Panc1 (cell line): ENCODE measurements around the gene GDI2. TPM values are rescaled to one million over a fixed set of nuclear protein-coding genes. Genes with fewer than 3 reads are reported as not detected.

Experiments used
- ATAC-seq: fragments of 200-7000 bp; cut with Tn5 transposase; 2 replicates; pipeline ENCODE4 v1.9.1; 2020; ENCODE audit warnings: mild to moderate bottlenecking, moderate library complexity
- BruUV-seq: library from RNA; stranded (reverse); fragments of 400-500 nt; replicated peaks from 2 replicates; lab custom pipeline; 2021; lab: Mats Ljungman, UMichigan
- CTCF ChIA-PET: fragments of 300-600 bp; sonication (Branson Sonifier 250); formaldehyde crosslinking; loops from one replicate; lab custom pipeline; 2022; ENCODE audit warnings: antibody characterized with exemption; lab: Charles Lee
- POLR2A ChIA-PET: fragments of 300-600 bp; sonication (Branson Sonifier 250); formaldehyde crosslinking; loops from one replicate; lab custom pipeline; 2022; ENCODE audit warnings: antibody characterized with exemption; lab: Charles Lee
- DNase-seq: peaks from one replicate; pipeline ENCODE4 v3.0.0-alpha.2; 2010; ENCODE audit warnings: low read depth, low spot score
- H3K27ac ChIP-seq: 2 replicates; pipeline ENCODE4 v1.5.1; 2011; ENCODE audit warnings: mild to moderate bottlenecking, low read length, inconsistent platforms
- H3K27me3 ChIP-seq: fragments of 200-500 bp; sonication (Bioruptor generic); 2 replicates; pipeline ENCODE4 v1.6.0; 2014; ENCODE audit warnings: low read length, inconsistent platforms; ENCODE audit not compliant: control insufficient read depth, insufficient read depth
- H3K36me3 ChIP-seq: fragments of 200-500 bp; sonication (Bioruptor generic); 2 replicates; pipeline ENCODE4 v1.5.1; 2014; ENCODE audit warnings: inconsistent platforms, mild to moderate bottlenecking, low read length, moderate library complexity; ENCODE audit not compliant: control insufficient read depth, insufficient read depth
- H3K4me1 ChIP-seq: 2 replicates; pipeline ENCODE4 v1.5.1; 2011; ENCODE audit warnings: inconsistent platforms, mild to moderate bottlenecking, low read length, moderate library complexity; ENCODE audit not compliant: control insufficient read depth, insufficient read depth
- H3K4me3 ChIP-seq, 2 experiments: 2 replicates each; pipeline ENCODE4 v1.5.1; 2011 to 2012; ENCODE audit warnings: low read depth in 2 of 2, low read length in 2 of 2, mild to moderate bottlenecking in 2 of 2, inconsistent platforms in 1 of 2, moderate library complexity in 1 of 2
- H3K9me3 ChIP-seq: fragments of 200-500 bp; sonication (Bioruptor generic); 2 replicates; pipeline ENCODE4 v1.5.1; 2014; ENCODE audit warnings: low read depth, mild to moderate bottlenecking, inconsistent platforms, low read length, moderate library complexity; ENCODE audit not compliant: control insufficient read depth, insufficient read depth
- CTCF ChIP-seq: fragments of 450-650 bp; IDR thresholded peaks from 2 replicates; pipeline ENCODE4 v1.5.1; 2017; ENCODE audit warnings: mild to moderate bottlenecking
- POLR2AphosphoS5 ChIP-seq: IDR thresholded peaks from 2 replicates; pipeline ENCODE4 v1.6.1; 2012; ENCODE audit warnings: mild to moderate bottlenecking, low read depth, low read length, moderate library complexity
- REST ChIP-seq, 2 experiments: IDR thresholded peaks; 2 replicates each; pipeline ENCODE4 v1.6.1; 2011 to 2012; ENCODE audit warnings: low read depth in 2 of 2, control low read depth in 1 of 2, low read length in 1 of 2, mild to moderate bottlenecking in 1 of 2, moderate library complexity in 1 of 2; ENCODE audit not compliant: insufficient read depth in 1 of 2
- SIN3A ChIP-seq: IDR thresholded peaks from 2 replicates; pipeline ENCODE4 v1.6.1; 2012; ENCODE audit warnings: low read depth, mild to moderate bottlenecking, low read length, moderate library complexity, borderline replicate concordance; ENCODE audit not compliant: insufficient read depth
- TCF7L2 ChIP-seq: IDR thresholded peaks from 2 replicates; pipeline ENCODE4 v1.6.1; 2011; ENCODE audit warnings: mild to moderate bottlenecking, low read depth, low read length, inconsistent platforms
- in situ Hi-C: cut with HindIII; loops from 2 replicates; pipeline ENCODE4 v1.10.0; 2016; ENCODE audit warnings: low sequenced_read_pairs, low pct_unique_long_range_greater_than_20kb
- intact Hi-C: fragments of 100-400 bp; cut with micrococcal nuclease; formaldehyde crosslinking; loops from one replicate; pipeline ENCODE4 v1.10.0; 2022; ENCODE audit not compliant: unreplicated experiment
- total RNA-seq: library from RNA; stranded (reverse); gene quantifications from one replicate; pipeline ENCODE4 v1.2.1, GENCODE V29; 2021; ENCODE audit not compliant: unreplicated experiment

GDI2 gene
- total RNA-seq, 1 experiment from 2014 or later: 130 TPM

GRCh38 chr10:5832946-5833345, 19.7 kb upstream of the GDI2 start:
- ATAC-seq: no peak
- TF ChIP-seq SIN3A (no peak), POLR2AphosphoS5 (no peak), CTCF (no peak), REST (IDR thresholded peaks at IDR 0.05; ENCODE audit: insufficient read depth in 1 of 2, low read depth in 2 of 2, low read length in 1 of 2) (no peak), TCF7L2 (no peak)
- intact Hi-C loops (no loop called here), in situ Hi-C loops (no loop called here)
- Histone ChIP-seq H3K4me3 (no peak overlapping the region), H3K4me1 (no peaks in the 10 kb centered on the region), H3K27me3 (no peaks in the 10 kb centered on the region), H3K27ac (no peak overlapping the region), H3K36me3 (no peaks in the 10 kb centered on the region), H3K9me3 (no peaks in the 10 kb centered on the region)
- no peak for DNase-seq
- POLR2A ChIA-PET: no interaction called here
- no TSS peak for BruUV-seq
- CTCF ChIA-PET: no interaction called here

GRCh38 chr10:5831446-5831782, 18.2 kb upstream of the GDI2 start:
- no TSS peak for BruUV-seq

More at GRCh38 chr10:5831446-5831782, 18.2 kb upstream of the GDI2 start:
- DNase-seq: no peak
- ChIA-PET CTCF (no interaction called here), POLR2A (no interaction called here)
- no peaks in the 10 kb centered on the region for H3K4me1 ChIP-seq
- ATAC-seq: no peak
- no peaks in the 10 kb centered on the region for H3K27me3 ChIP-seq
- no peak overlapping the region for H3K4me3 ChIP-seq
- H3K27ac ChIP-seq: no peak overlapping the region
- in situ Hi-C loops: no loop called here
- H3K9me3 ChIP-seq: no peaks in the 10 kb centered on the region
- H3K36me3 ChIP-seq: no peaks in the 10 kb centered on the region
- TF ChIP-seq CTCF: no peak
- no peak for TF ChIP-seq SIN3A
- intact Hi-C loops: no loop called here
